SK-N-MC (cell line): ENCODE measurements around the gene MED23.
"Not testable (repeated sequence)": the region's sequence is repeated elsewhere in the genome, so short reads cannot be mapped to it uniquely, and the experiment has no call there.

Source experiments
- DNase-seq: peaks from one replicate; pipeline ENCODE4 v3.0.0-alpha.2; 2011; ENCODE audit warnings: low read depth, low spot score
- H3K27ac ChIP-seq: fragments of 200-600 bp; sonication (generic); 2 replicates; pipeline ENCODE4 v1.5.1; 2016; ENCODE audit warnings: mixed run types
- H3K36me3 ChIP-seq: fragments of 200-600 bp; sonication (generic); 2 replicates; pipeline ENCODE4 v1.6.1; 2017; ENCODE audit warnings: antibody characterized with exemption, low read length, mixed read lengths; ENCODE audit not compliant: insufficient read depth
- H3K4me3 ChIP-seq: fragments of 200-600 bp; sonication (generic); 2 replicates; pipeline ENCODE4 v1.5.1; 2016
- H3K9ac ChIP-seq: fragments of 200-600 bp; sonication (generic); 2 replicates; pipeline ENCODE4 v1.8.0; 2017; ENCODE audit warnings: mixed run types, mixed read lengths; ENCODE audit not compliant: insufficient read length
- H3K9me3 ChIP-seq: fragments of 200-600 bp; sonication (generic); 2 replicates; pipeline ENCODE4 v1.6.1; 2017; ENCODE audit warnings: low read depth, mild to moderate bottlenecking, antibody characterized with exemption, low read length, moderate library complexity, mixed read lengths
- EZH2 ChIP-seq: fragments of 200-600 bp; sonication (generic); IDR thresholded peaks from one replicate; pipeline ENCODE4 v1.6.1; 2017; ENCODE audit warnings: antibody characterized with exemption
- FOXP2 ChIP-seq: optimal IDR thresholded peaks from 2 replicates; pipeline ENCODE3; 2011; ENCODE audit warnings: mild to moderate bottlenecking, moderate library complexity; ENCODE audit not compliant: insufficient read depth; ENCODE audit errors: extremely low read length, control extremely low read depth
- POLR2AphosphoS5 ChIP-seq: IDR thresholded peaks from 2 replicates; pipeline ENCODE4 v1.6.1; 2012; ENCODE audit warnings: mild to moderate bottlenecking, low read depth, low read length, borderline replicate concordance

The MED23 gene

DNA sequence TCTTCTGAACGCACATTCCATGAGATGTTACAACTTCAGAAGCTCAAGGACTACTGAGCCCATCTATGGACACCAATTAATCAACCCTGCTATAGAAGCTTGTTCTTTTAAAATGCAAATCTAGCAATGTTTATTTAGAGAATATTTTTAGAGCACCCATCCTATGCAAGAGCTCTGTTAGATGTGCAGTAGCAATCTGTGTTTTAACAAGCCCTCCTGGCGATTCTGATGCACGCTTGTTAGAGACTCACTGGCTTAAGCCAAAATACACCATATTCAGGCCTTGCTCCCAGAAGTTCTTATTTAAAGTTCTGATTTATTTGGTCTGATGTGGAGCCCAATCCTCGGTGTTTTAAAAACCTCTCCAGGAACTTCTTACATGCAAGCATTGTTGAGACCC is 76.1 kb downstream of the MED23 start:
- H3K9ac ChIP-seq, result no peak overlapping the region
- no peak for DNase-seq
- no peaks in the 10 kb centered on the region for H3K36me3 ChIP-seq
- TF ChIP-seq EZH2, result no peak
- no peak for TF ChIP-seq POLR2AphosphoS5
- no peak for TF ChIP-seq FOXP2
- no peak overlapping the region for H3K4me3 ChIP-seq
- H3K9me3 ChIP-seq, result no peaks in the 10 kb centered on the region
- no peak overlapping the region for H3K27ac ChIP-seq

DNA sequence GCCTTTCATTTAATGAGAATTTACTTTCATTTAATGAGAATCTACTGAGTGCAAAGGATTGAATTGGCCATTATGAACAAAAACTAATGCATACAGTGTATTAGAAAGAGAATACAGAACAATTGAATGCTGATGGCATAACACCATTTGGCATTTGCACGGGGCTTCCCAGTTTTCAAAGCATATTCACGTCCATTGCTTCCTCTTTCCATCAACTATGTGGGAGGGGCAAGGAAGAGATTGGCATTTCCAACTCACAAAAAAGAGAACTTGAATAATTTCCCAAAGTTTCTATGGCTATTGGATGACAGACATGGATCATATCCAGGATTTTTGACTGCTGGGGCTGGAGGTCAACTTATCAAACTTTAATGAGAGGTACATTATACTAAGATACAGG is 78.2 kb downstream of the MED23 start:
- no peak overlapping the region for H3K4me3 ChIP-seq
- H3K36me3 ChIP-seq, result no peaks in the 10 kb centered on the region
- H3K9ac ChIP-seq, result no peak overlapping the region
- DNase-seq, result no peak
- TF ChIP-seq FOXP2, result no peak
- no peak for TF ChIP-seq EZH2
- no peak for TF ChIP-seq POLR2AphosphoS5
- no peak overlapping the region for H3K27ac ChIP-seq
- no peaks in the 10 kb centered on the region for H3K9me3 ChIP-seq

DNA sequence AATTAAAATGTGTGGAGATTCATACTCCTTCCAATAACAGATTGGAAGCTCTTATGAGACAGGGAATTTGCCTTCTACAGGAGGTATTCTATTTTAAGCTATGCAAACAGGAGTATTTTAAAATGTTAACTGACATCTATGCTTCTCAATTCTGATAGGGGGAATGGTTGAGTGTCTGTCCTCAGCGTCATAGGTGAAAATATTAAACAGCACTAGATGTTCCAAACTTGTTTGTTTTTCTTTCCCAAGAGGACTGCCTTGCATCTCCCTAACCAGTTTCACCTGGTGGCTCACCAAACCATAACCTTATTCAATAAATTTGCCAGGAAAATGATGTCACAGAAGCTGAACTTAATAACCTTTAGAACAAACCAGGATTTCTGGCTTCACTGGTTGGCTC is 79.6 kb downstream of the MED23 start:
- DNase-seq, result no peak
- Histone ChIP-seq H3K4me3 (no peak overlapping the region), H3K9me3 (no peaks in the 10 kb centered on the region), H3K9ac (no peak overlapping the region), H3K36me3 (no peaks in the 10 kb centered on the region), H3K27ac (no peak overlapping the region)
- no peak for TF ChIP-seq POLR2AphosphoS5
- no peak for TF ChIP-seq FOXP2
- TF ChIP-seq EZH2, result no peak

DNA sequence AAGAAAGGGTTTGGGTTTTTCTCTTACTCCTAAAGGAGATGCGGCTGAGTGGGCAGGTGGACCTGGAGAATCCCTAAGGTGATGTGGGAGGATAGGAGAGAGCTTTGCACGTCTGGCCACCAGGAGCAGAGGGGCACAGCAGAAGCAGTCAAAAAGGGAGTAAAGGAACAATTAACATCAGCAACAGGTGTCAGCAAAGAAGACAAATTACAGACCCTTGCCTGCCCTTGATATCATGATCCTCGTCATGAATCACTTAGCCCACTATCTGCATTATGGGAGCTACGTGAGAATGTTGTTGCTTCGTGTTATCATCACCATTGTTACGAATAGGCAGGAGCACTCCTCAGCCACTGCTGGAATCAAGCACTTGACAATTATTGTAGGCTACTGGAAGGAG is 80.6 kb downstream of the MED23 start:
- Histone ChIP-seq H3K9me3 (no peaks in the 10 kb centered on the region), H3K27ac (no peak overlapping the region), H3K4me3 (no peak overlapping the region), H3K9ac (no peak overlapping the region), H3K36me3 (no peaks in the 10 kb centered on the region)
- TF ChIP-seq POLR2AphosphoS5 (no peak), EZH2 (no peak), FOXP2 (no peak)
- DNase-seq, result no peak

DNA sequence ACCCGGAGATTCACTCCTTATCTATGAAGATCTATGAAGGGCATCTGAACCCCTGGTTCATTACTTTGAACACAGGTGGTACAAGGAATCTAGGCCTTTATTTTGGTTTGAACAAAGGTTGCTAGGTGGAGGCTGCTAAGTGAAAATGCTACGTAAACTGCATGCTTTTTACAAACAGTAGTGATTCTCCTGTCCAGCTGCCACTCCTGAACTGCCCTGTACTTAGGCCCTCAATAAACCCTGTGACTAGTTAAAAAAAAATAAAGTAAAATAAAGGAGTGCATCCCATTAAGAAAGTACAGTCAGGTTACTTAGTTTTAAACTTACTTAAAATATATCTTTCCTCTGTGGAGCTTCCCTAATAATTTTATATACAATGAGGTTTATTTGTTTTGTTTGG is 82.7 kb downstream of the MED23 start:
- H3K4me3 ChIP-seq, result no peak overlapping the region
- DNase-seq, result no peak
- H3K9me3 ChIP-seq, result no peaks in the 10 kb centered on the region
- no peak for TF ChIP-seq EZH2
- TF ChIP-seq FOXP2, result no peak
- no peak overlapping the region for H3K9ac ChIP-seq
- H3K36me3 ChIP-seq, result no peaks in the 10 kb centered on the region
- H3K27ac ChIP-seq, result no peak overlapping the region

DNA sequence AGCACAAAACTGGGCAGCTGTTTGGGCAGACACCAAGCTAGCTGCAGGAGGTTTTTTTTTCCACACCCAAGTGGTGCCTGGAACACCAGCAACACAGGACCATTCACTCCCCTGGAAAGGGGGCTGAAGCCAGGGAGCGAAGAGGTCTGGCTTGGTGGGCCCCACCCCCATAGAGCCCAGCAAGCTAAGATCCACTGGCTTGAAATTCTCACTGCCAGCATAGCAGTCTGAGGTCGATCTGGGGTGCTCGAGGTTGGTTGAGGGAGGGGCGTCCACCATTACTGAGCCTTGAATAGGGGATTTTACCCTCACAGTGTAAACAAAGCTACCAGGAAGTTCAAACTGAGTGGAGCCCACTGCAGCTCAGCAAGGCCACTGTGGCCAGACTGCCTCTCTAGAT is 89.4 kb downstream of the MED23 start:
- H3K9me3 ChIP-seq, DNase-seq, H3K4me3 ChIP-seq, H3K27ac ChIP-seq, H3K36me3 ChIP-seq, H3K9ac ChIP-seq: not testable (repeated sequence)

DNA sequence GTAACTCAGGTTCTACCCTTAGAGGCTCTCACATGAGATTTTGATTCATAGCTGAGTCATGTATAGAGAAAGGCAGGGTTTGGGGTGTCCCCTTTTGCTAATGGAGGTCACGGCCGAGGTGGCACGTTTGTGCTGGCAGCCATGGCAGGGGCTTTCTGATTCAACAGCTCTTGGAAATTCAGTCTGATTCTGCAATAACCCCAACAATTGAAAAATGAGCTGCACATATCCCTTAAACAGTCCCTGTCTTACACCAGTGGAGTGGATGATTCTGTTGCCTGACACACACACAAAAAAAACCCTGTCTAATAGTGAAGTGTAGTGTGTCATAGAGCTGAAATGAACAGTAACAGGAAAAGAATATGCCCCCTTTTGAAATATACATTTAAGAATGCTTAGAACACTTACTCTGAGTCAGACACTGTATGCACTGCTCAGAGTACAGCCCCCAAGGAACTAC is 95.4 kb downstream of the MED23 start:
- TF ChIP-seq FOXP2 (no peak), EZH2 (no peak), POLR2AphosphoS5 (no peak)
- H3K4me3 ChIP-seq, result no peak overlapping the region
- H3K9me3 ChIP-seq, result no peaks in the 10 kb centered on the region
- DNase-seq, result no peak
- H3K27ac ChIP-seq, result peak overlapping the region; percentile 88
- no peaks in the 10 kb centered on the region for H3K36me3 ChIP-seq
- H3K9ac ChIP-seq, result peak overlapping the region; percentile 4

DNA sequence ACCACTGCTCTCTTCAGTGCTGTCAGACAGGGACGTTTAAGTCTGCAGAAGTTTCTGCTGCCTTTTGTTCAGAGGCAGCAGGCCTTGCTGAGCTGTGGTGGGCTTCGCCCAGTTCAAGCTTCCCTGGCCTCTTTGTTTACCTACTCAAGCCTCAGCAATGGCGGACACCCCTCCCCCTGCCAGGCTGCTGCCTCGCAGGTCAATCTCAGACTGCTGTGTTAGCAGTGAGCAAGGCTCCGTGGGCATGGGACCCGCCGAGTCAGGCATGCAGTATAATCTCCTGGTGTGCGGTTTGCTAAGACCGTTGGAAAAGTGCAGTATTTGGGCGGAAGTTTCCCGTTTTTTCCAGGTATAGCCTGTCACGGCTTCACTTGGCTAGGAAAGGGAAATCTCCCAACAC is 96.4 kb downstream of the MED23 start:
- not testable (repeated sequence) for H3K27ac ChIP-seq, DNase-seq, H3K9ac ChIP-seq, H3K36me3 ChIP-seq, H3K4me3 ChIP-seq, H3K9me3 ChIP-seq

DNA sequence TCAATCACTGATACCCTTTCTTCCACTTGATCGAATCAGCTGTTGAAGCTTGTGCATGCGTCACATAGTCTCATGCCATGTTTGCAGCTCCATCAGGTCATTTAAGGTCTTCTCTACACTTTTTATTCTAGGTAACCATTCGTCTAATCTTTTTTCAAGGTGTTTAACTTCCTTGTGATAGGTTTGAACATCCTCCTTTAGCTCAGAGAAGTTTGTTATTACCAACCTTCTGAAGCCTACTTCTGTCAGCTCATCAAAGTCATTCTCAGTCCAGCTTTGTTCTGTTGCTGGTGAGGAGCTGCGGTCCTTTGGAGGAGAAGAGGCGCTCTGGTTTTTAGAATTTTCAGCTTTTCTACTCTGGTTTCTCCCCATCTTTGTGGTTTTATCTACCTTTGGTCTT is 97.1 kb downstream of the MED23 start:
- DNase-seq, H3K36me3 ChIP-seq, H3K9me3 ChIP-seq, H3K4me3 ChIP-seq, H3K27ac ChIP-seq, H3K9ac ChIP-seq: not testable (repeated sequence)

GRCh38 chr6:131524695-131525336 is 103.2 kb downstream of the MED23 start:
- no peaks in the 10 kb centered on the region for H3K9me3 ChIP-seq
- H3K9ac ChIP-seq, result no peak overlapping the region

More at GRCh38 chr6:131524695-131525336, 103.2 kb downstream of the MED23 start:
- DNase-seq, result no peak
- no peak for TF ChIP-seq FOXP2
- TF ChIP-seq EZH2, result no peak
- no peak for TF ChIP-seq POLR2AphosphoS5
- H3K27ac ChIP-seq, result no peak overlapping the region
- H3K36me3 ChIP-seq, result no peaks in the 10 kb centered on the region
- H3K4me3 ChIP-seq, result no peak overlapping the region
